ENCODE results near the gene SLC15A5.

The SLC15A5 gene

GRCh38 chr12:16266085-16266484 is 11.4 kb downstream of the SLC15A5 start:
- no peak for DNase-seq (ENCODE audit: extremely low read depth in 1 of 2, low read depth in 1 of 2)

DNA sequence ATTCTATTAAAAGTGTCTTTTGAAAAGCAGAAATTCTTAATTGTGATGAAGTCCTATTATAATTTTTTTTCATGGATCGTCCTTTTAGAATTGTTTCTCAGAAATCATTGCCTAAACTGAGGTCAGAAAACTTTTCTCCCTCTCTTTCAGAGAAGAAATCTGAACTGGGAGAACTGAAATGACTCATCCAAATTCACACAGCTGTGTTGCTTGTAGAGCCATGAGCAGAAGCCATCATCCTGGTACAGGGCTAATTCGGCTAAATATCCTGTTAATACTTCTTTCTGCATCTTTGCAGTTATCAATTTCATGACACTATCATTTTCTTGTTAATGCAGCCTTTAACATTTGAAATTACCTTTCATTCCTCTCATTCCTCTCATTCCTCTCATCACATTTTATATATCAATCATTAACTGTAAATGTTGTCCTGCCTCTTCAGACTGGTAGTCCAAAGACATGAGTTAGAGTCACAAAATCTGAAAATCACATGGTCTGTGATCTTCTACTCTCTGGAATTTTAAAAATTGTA is 15.5 kb downstream of the SLC15A5 start:
- DNase-seq (ENCODE audit: extremely low read depth in 1 of 2, low read depth in 1 of 2) = no peak

- DNase-seq (ENCODE audit: extremely low read depth in 1 of 2, low read depth in 1 of 2) = no peak
These were observed 17.3 kb downstream of the SLC15A5 start for GRCh38 chr12:16260206-16260605.

DNA sequence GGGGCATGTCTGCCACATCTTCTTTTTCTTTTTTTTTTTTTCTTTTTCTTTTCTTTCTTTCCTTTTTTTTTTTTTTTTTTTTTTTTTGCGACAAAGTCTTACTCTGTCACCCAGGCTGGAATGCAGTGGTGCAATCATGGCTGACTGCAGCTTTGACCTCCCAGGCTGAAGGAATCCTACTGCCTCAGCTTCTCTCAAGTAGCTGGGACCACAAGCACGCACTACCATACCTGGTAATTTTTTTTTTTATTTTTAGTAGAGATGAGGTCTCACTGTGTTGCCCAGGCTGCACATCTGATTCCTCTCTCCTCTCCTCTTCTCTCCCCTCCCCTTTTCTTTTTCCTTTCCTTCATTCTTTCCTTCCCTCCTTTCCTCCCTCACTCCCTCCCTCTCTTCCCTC is 18.5 kb downstream of the SLC15A5 start:
- DNase-seq (ENCODE audit: extremely low read depth in 1 of 2, low read depth in 1 of 2) = no peak

DNA sequence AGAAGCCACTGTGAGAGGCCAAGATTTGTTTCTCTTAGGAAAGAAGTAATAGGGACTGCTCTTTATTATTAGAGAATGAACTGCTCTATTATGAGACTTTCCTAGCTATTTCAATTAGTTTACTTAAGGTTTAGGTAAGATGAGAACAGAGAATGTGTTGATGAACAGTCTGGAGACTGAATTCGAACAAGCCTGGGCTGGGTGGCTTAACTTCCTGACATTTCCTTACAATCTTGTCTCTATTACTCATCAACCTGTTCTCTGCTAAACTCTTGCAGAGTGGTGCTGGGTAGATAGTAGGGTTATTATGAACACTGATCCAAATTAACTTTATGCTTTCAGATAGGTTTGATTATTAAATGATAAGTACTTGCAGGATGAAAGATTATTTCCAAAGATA is 31.2 kb downstream of the SLC15A5 start:
- DNase-seq (ENCODE audit: extremely low read depth in 1 of 2, low read depth in 1 of 2) = no peak

DNA sequence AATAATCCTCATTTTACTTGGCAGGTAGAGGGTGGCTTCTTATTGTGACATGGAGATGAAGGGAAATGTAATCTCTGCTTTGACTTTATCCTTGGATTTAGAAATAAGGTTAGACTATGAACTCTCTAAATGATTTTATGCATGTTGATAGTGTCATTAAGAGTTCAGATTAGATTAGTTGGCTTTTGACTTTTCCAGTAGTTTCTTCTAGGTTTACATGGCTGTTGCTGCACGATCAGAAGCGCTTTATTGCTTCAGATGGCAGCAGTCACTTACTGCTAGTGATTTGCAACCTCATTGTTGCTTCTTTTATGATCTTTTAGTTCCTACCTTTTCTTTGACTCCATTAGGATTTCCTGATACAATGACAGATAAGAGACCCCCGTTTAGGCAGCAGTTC is 32.3 kb downstream of the SLC15A5 start:
- no peak for DNase-seq (ENCODE audit: extremely low read depth in 1 of 2, low read depth in 1 of 2)

DNA sequence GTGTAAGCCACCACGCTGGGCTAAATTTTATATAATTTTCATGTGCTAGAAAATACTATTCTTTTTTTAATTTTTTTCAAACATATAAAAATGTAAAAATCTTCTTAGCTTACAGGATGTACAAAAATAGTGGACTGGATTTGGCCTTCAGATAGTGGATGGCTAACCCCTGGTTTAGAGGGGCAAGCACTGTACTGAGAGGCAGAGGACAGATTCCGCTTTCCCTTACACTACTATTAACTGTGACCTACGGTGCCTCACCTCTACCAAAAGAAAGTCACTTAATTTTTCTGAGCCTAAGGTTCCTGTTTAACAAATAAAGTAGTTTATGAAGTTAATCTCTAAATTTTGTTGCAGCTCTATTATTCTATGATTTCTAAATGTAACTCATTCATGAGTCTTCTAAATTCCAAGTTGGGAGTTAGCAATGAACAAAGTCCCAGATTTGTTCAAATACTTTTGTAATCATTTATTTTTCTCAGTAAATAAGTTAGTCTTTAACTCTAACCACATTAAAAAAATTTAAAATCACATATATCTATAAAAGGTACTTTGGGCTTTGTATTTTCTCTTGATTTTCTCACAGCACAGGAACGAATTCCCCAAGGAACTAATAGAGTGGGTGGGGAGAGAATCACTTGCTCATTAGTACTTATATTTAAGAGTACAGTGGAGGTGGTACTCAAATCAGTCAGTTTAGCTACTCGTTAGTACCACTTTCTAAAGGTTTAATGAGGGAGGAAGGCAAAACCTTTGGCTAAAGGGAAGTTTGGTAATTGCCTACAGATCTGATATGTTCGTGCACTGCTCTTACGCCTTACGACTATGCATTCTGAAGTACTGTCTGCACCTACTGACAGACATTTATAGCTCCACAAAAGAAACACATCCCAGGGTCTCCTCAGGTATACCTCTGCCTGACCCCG is 33.7 kb downstream of the SLC15A5 start:
- no peak for DNase-seq (ENCODE audit: extremely low read depth in 1 of 2, low read depth in 1 of 2)

DNA sequence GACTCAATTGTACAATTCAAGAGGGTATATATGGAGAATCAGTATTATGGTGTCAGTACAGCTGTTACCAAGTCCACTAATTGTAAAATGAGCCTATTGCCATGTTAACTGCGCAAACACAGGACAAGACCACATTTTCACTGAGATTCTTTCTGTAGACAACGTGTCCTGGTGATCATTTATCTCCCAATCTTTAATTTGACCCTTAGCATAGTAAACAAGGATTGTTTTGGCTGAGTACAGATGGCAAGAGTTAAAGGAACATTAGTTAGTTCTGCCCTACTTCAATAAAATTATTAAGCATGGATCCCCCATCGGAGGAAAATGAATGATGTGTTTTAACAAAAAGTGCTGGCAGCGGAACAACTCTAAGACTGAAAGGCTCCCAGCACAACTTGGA is 36.1 kb downstream of the SLC15A5 start:
- DNase-seq (ENCODE audit: extremely low read depth in 1 of 2, low read depth in 1 of 2) = no peak

- DNase-seq (ENCODE audit: extremely low read depth in 1 of 2, low read depth in 1 of 2) = no peak
These were observed 38.8 kb downstream of the SLC15A5 start for GRCh38 chr12:16238661-16239060.

- no peak for DNase-seq (ENCODE audit: extremely low read depth in 1 of 2, low read depth in 1 of 2)
These were observed 47.8 kb downstream of the SLC15A5 start for GRCh38 chr12:16229676-16230075.

DNA sequence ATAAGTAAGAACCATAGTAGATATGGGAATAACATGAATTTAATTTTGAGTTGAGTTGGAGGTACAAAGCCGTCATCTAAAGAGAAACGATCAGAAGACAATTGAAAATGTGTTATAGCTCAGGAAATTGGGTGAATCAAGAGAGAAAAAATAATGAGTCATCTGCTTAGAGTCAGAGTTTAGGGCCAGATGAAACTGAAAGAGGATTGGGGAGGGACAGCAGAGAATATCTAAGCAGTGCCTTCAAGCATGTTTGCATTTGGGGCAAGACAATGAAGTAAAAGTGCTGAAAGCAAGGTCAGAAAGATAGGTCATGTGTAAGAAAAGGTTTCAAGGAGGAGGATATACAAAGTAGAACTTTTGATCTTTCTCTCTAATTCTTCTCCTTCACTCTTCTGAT is 49.4 kb downstream of the SLC15A5 start:
- no peak for DNase-seq (ENCODE audit: extremely low read depth in 1 of 2, low read depth in 1 of 2)

- no peak for DNase-seq (ENCODE audit: extremely low read depth in 1 of 2, low read depth in 1 of 2)
These were observed 51.8 kb downstream of the SLC15A5 start for GRCh38 chr12:16225692-16226091.

GRCh38 chr12:16224196-16224595 is 53.3 kb downstream of the SLC15A5 start:
- no peak for DNase-seq (ENCODE audit: extremely low read depth in 1 of 2, low read depth in 1 of 2)

GRCh38 chr12:16221776-16222175 is 55.7 kb downstream of the SLC15A5 start:
- no peak for DNase-seq (ENCODE audit: extremely low read depth in 1 of 2, low read depth in 1 of 2)

GRCh38 chr12:16220120-16220519 is 57.4 kb downstream of the SLC15A5 start:
- DNase-seq (ENCODE audit: extremely low read depth in 1 of 2, low read depth in 1 of 2) = no peak

DNA sequence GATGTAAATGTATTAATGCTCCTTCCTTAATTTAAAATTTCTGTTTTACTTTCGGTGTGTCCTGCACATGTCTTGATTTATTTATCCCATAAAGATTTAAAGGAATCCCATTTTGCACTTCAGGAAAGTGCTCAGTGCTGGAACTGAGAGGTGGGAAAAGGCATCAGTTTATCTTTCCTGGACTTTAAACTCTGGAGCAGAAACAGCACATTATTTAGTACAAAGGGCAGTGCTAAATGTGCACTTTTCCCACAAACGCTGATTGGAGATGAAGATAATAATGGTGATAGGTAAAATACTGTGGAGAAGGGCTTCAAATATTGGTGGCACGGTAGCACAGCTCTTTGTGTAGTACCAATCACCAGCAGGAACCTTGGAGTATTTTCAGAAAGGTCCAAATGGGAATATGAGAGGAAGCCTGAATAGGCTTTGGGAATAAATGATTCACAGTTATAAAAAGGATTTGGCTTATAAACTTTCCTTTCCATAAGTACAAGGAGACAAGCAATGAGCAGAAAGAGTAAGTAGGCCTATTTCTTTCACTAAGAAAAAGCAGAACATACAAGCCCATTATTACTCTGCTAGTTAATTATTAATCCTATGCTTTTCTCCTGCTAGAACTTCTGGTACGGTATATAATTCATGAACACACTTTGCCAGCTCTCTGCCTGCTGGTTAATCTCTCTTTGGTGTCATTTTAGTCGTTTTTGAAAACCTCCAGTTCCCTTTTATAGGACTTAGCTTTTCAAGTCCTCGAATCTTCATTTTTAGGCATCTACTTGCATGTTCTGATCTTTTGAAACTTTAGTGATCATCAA is 58.3 kb downstream of the SLC15A5 start:
- DNase-seq (ENCODE audit: extremely low read depth in 1 of 2, low read depth in 1 of 2) = no peak

- DNase-seq (ENCODE audit: extremely low read depth in 1 of 2, low read depth in 1 of 2) = no peak
These were observed 59.3 kb downstream of the SLC15A5 start for GRCh38 chr12:16218234-16218633.

- DNase-seq (ENCODE audit: extremely low read depth in 1 of 2, low read depth in 1 of 2) = no peak
These were observed 65.8 kb downstream of the SLC15A5 start for GRCh38 chr12:16211731-16212130.

- DNase-seq (ENCODE audit: extremely low read depth in 1 of 2, low read depth in 1 of 2) = no peak
These were observed 78.6 kb downstream of the SLC15A5 start for GRCh38 chr12:16198884-16199283.

DNA sequence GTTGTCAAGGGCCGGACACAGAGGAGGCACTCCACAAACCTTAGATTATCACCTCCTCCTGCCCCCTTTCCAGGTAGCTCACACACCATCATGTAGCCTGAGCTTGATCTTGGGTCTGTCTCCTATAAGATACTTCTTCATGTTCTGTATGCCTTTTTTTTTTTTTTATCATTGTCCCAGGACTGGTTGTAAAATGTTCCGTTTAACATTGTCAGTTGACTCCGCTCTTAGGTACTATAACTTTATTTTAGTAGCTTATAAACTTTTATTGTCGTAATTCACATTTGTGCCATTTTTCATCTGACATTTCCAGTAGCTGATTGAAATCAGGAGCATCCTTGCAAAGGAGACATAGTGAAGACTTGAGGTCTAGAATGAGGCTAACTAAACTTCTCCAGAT is 79.9 kb downstream of the SLC15A5 start:
- no peak for DNase-seq (ENCODE audit: extremely low read depth in 1 of 2, low read depth in 1 of 2)

DNA sequence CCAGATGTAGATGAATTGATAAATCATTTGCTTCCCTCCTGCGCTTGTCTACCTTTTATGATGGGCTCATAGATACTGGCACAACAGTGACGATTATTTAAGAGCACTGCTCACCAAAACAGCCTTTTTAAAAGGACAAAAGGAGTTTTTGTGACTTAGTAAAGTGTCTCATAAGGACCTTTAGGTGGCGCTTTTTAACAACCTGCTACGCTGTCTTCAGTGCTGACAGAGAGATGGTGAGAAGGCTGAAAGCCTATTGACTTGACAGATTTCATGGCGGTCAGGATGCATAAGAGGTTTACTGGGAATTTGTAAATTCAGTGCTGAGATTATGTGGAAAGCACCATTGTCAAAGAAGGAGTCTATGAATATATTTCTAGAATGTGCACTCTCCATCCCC is 87.6 kb downstream of the SLC15A5 start:
- DNase-seq (ENCODE audit: extremely low read depth in 1 of 2, low read depth in 1 of 2) = no peak

DNA sequence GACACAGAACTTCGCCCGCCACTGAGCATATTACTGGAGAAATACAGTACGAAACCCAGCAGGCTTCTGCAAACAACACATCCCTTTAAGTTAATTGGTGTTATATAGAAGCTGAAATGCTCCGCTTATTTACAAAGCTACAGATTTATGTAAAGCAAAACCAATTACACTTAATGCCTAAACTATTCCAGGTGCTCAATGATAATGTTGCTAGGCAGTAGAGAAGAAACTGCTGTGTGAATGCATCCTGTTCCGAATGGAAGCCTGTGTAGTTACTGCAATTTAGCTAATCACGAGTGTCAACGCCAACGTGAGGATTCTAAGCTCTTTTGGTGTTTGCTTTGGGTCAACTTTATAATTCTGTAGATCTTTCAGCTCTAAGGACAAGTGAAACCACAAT is 89.8 kb downstream of the SLC15A5 start:
- no peak for DNase-seq (ENCODE audit: extremely low read depth in 1 of 2, low read depth in 1 of 2)
